ENCODE data around the gene TSEN2. TPM values are rescaled to one million over a fixed set of nuclear protein-coding genes. Genes with fewer than 3 reads are reported as not detected.
A peak's percentile ranks its signal among the peaks of the same experiment; 100 is the strongest.

Gene TSEN2
- total RNA-seq, 1 donor from 2014 or later = 16.0 TPM

DNA sequence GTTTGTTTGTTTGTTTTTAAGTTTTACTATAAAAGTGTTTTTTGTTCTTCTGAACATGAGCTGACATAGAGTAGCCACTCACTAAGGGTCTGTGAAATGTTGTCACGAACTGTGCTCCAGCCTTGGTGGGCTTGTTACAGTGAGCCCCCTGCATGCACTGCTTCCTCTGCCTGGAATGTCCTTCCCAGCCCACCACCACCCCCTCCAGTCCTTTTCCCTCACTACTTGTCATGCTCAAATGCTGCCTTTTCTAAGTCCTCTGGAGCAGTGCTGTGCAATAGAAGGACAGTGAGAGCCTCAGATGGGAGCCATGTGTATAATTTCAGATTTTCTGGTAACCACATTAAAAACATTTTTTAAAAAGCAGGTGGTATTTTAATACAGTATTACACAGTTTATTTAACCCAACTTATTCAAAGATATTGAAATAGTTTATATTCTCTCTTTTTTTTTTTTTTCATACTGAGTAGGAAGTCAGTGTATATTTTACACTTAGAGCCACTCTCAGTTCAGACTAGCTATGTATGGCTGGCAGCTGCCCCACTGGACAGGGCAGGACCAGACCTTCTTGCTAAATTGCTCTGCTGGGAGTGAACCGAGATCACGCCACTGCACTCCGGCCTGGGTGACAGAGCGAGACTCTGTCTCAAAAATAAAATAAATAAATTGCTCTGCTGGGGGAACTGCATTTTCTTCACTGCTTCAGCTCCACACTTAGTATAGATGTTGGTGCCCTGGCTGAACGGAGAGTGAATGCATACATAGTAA lies 34.2 kb downstream of the TSEN2 start:
- Histone ChIP-seq H3K27ac (peak overlapping the region; percentile 47), H3K4me3 (no peak overlapping the region), H3K27me3 (no peaks in the 10 kb centered on the region), H3K4me1 (peaks cover 7% of the 10 kb centered on the region), H3K9me3 (no peaks in the 10 kb centered on the region), H3K36me3 (no peaks in the 10 kb centered on the region)
- peak; percentile 84 for ATAC-seq
- DNase-seq = peak; percentile 67
- intact Hi-C loops (cut with DNase I) = no loop called here
- TF ChIP-seq, protein P1, sequence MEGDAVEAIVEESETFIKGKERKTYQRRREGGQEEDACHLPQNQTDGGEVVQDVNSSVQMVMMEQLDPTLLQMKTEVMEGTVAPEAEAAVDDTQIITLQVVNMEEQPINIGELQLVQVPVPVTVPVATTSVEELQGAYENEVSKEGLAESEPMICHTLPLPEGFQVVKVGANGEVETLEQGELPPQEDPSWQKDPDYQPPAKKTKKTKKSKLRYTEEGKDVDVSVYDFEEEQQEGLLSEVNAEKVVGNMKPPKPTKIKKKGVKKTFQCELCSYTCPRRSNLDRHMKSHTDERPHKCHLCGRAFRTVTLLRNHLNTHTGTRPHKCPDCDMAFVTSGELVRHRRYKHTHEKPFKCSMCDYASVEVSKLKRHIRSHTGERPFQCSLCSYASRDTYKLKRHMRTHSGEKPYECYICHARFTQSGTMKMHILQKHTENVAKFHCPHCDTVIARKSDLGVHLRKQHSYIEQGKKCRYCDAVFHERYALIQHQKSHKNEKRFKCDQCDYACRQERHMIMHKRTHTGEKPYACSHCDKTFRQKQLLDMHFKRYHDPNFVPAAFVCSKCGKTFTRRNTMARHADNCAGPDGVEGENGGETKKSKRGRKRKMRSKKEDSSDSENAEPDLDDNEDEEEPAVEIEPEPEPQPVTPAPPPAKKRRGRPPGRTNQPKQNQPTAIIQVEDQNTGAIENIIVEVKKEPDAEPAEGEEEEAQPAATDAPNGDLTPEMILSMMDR (IDR thresholded peaks at IDR 0.05) = no peak

DNA sequence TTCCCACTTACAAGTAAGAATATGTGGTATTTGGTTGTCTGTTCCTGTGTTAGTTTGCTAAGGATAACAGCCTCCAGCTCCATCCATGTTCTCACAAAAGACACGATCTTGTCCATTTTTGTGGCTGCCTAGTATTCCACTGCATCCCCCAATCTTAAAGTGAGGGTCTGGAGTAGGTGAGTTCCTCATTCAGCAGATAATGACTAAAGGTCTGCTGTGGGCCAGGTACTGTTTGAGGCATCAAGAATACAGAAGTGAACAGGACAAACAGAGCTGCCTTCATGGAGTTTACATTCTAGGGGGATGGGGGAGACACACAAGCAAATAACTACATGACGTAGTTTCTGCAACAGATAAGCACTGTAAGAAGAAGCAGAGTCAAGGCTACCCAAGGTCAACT lies 36.7 kb downstream of the TSEN2 start:
- no peaks in the 10 kb centered on the region for H3K27me3 ChIP-seq
- no peaks in the 10 kb centered on the region for H3K36me3 ChIP-seq
- DNase-seq (no peak), ATAC-seq (no peak)
- TF ChIP-seq, protein P1 (IDR thresholded peaks at IDR 0.05) = no peak
- intact Hi-C loops (cut with DNase I) = no loop called here
- peaks cover 7% of the 10 kb centered on the region for H3K4me1 ChIP-seq
- no peak overlapping the region for H3K27ac ChIP-seq
- H3K4me3 ChIP-seq = no peak overlapping the region
- no peaks in the 10 kb centered on the region for H3K9me3 ChIP-seq

DNA sequence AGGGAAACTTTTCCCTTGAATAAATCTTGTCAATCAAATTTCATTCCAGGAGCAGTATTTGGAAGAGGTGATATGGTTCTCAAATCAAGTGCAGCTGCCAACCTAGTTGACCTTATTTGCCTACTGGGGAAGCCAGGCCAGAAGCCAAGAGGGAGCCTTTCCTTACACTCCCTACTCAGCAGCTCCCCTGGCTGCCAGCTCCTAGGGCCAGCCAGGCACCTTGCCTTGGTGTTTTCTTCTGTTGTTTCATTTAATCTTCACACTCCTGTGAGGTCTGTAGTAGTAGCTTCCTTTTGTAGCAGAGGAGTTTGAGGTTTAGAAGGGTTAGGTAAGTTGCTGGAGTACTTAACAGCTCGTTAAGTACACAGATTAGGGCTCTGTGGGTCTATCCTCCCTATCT lies 38.4 kb downstream of the TSEN2 start:
- Histone ChIP-seq H3K4me3 (no peak overlapping the region), H3K36me3 (no peaks in the 10 kb centered on the region), H3K27ac (no peak overlapping the region), H3K27me3 (no peaks in the 10 kb centered on the region), H3K9me3 (no peaks in the 10 kb centered on the region), H3K4me1 (peaks cover 7% of the 10 kb centered on the region)
- TF ChIP-seq, protein P1 (IDR thresholded peaks at IDR 0.05) = peak; percentile 17
- DNase-seq = no peak
- peak; percentile 83 for ATAC-seq
- intact Hi-C loops (cut with DNase I) = no loop called here

DNA sequence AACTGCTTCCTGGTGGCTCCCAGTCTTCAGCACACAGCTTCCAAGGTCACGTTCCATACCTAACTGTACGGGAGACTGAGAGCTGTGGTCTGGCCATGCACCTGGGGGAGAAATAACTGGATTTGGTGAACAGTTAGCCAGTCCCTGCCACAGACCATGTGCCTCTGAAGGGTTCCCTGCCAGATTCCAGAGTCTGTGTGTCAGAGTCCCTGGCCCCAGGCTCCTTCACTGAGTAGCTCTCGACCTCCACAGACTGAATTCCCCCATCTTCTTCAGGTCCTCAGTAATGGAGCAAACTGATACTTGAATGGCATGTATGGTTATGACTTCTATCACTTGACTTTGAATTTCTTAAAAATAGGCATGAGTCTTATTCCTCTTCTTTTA lies 43.5 kb downstream of the TSEN2 start:
- TF ChIP-seq, protein P1 (IDR thresholded peaks at IDR 0.05) = no peak
- DNase-seq (no peak), ATAC-seq (no peak)
- H3K27me3 ChIP-seq = no peaks in the 10 kb centered on the region
- H3K27ac ChIP-seq = no peak overlapping the region
- no peaks in the 10 kb centered on the region for H3K9me3 ChIP-seq
- H3K36me3 ChIP-seq = peaks cover 30% of the 10 kb centered on the region
- H3K4me3 ChIP-seq = no peak overlapping the region
- H3K4me1 ChIP-seq = no peaks in the 10 kb centered on the region
- intact Hi-C loops (cut with DNase I) = no loop called here

DNA sequence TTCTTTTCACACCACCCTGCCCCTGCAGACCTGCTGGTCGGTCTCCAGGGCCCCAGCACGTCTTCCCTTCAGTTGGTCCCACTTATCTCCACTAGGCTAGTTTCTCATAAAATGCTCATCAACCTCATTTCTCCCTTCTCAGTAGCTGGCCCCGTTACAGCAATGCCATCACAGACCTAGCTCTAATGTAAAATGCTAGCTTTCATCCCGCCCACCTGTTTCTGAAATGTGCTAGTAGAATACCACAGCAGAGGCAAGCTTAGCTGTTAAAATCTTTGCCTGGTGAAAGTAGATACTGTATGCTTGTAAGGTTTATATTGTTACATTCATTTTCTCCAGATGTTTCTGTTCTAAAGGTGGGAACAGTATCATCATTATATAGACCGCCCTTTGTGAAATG lies 47.9 kb downstream of the TSEN2 start:
- intact Hi-C loops (cut with DNase I) = no loop called here
- ATAC-seq (no peak), DNase-seq (no peak)
- Histone ChIP-seq H3K9me3 (no peaks in the 10 kb centered on the region), H3K4me1 (no peaks in the 10 kb centered on the region), H3K27ac (no peak overlapping the region), H3K36me3 (peaks cover 32% of the 10 kb centered on the region), H3K27me3 (no peaks in the 10 kb centered on the region), H3K4me3 (no peak overlapping the region)
- TF ChIP-seq, protein P1 (IDR thresholded peaks at IDR 0.05) = no peak

All from upper lobe of right lung (tissue), 1 donor.